GM18507 (cell line): ENCODE data around the gene CPLANE1.
A peak's percentile ranks its signal among the peaks of the same experiment; 100 is the strongest.

ENCODE experiments used
- DNase-seq: peaks from one replicate; pipeline ENCODE4 v3.0.0; 2011; ENCODE audit warnings: low read depth; ENCODE audit not compliant: insufficient read length; ENCODE audit errors: extremely low spot score
- FAIRE-seq: peaks from 2 replicates; lab custom pipeline; 2011; peaks lifted over from hg19 to GRCh38; lab: Jason Lieb, UNC

Gene CPLANE1

GRCh38 chr5:37211661-37212060, 37.5 kb downstream of the CPLANE1 start:
- FAIRE-seq: no peak
- DNase-seq: no peak

DNA sequence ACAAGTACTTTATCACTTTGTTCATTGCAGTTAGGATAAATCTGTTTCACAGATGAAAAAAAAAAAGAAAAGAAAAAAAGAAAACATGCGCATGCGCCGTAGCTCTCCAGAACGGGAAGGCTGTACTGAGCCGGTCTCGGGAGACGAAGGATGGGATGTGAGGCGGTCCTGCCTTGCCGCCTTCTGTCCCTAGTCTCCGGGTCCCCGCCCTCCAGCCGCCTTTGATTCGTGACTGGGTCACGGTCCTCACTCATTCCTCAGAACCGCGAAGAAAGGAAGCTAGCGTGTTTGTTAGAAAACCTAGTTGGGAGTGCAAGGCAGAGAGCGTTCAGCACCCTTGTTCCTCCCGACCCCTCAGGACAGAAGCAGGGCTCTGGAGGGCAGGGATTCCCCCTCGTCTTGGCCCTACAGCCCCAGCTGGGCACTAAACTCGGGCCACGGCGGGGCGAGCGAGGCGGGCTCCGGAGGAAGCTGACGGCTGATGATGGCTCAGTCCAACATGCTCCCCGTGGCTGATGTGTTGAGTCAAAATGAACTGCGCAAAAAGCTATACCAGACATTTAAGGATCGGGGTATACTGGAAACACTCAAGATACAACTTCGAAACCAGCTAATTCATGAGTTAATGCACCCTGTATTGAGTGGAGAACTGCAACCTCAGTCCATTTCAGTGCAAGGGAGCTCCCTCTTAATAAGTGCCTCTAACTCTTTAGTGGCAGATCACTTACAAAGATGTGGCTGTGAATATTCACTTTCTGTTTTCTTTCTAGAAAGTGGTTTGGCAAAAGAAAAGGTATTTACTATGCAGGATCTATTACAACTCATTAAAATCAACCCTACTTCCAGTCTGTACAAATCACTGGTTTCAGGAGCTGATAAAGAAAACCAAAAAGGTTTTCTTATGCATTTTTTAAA, 40.0 kb downstream of the CPLANE1 start:
- DNase-seq (no peak), FAIRE-seq (no peak)

- FAIRE-seq: peak; percentile 39
Measured at GRCh38 chr5:37207802-37208201, 41.4 kb downstream of the CPLANE1 start.

GRCh38 chr5:37206736-37207135, 42.4 kb downstream of the CPLANE1 start:
- FAIRE-seq (no peak), DNase-seq (no peak)

More at GRCh38 chr5:37207802-37208201, 41.4 kb downstream of the CPLANE1 start:
- no peak for DNase-seq

DNA sequence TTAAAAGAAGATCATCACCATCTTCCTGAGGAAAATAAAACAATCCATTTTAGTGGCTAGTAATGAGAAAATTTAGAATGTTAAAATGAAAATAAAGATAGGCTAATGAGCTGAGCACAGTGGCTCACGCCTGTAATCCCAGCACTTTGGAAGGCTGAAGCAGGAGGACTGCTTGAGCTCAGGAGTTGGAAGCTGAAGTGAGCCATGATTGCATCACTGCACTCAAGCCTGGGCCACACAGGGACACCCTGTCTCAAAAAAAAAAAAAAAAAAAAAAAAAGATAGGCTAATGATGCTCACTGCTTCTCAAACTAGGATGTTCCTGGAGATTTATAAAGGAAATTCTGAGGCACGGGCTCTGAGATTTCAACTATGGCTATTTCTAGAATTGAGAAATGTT, 50.3 kb downstream of the CPLANE1 start:
- FAIRE-seq (no peak), DNase-seq (no peak)

DNA sequence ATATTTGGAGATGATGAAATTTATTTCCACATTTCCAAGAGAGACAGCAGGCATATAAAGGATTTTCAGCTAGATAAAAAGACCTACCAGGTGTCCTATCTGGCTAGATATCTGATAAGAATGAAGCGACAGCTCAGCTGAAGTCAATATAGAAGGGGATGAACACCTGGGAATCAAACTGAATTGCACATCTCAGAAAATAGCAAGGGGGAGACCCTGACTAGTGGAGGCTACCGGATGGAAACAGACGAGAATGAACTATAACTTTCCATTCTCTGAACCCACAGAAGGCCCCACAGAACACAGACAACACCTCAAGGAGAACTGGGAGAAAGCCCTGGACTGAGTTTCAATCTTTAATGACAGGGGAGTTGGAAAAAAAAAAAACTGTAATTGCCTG, 51.1 kb downstream of the CPLANE1 start:
- no peak for DNase-seq

GRCh38 chr5:37197340-37198050, 51.7 kb downstream of the CPLANE1 start:
- peak; percentile 15 for DNase-seq

More for the DNA sequence above, 51.1 kb downstream of the CPLANE1 start:
- no peak for FAIRE-seq

DNA sequence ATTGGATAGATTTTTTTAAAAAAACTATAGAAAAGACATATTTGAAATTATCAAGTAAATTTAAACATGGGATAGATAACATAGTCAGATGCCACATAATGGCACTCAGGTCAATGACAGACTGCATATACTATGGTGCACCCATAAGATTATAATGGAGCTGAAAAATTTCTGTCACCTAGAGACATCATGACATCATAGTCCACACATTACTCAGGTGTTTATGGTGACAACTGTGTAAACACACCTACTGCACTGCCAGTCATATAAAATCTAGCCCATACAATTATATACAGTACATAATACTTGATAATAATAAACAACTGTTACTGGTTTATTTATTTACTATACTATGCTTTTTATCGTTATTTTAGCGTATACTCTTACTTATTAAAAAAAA, 58.6 kb downstream of the CPLANE1 start:
- DNase-seq (no peak), FAIRE-seq (no peak)

More at GRCh38 chr5:37197340-37198050, 51.7 kb downstream of the CPLANE1 start:
- peak; percentile 87 for FAIRE-seq

- FAIRE-seq: no peak
- DNase-seq: no peak
Measured at GRCh38 chr5:37189355-37189754, 59.8 kb downstream of the CPLANE1 start.

- no peak for FAIRE-seq
- no peak for DNase-seq
Measured at GRCh38 chr5:37187465-37187977, 61.7 kb downstream of the CPLANE1 start.

- DNase-seq (peak; percentile 23), FAIRE-seq (peak; percentile 79)
Measured at GRCh38 chr5:37184748-37185364, 64.3 kb downstream of the CPLANE1 start.

GRCh38 chr5:37182667-37183066, 66.5 kb downstream of the CPLANE1 start:
- DNase-seq (no peak), FAIRE-seq (no peak)

DNA sequence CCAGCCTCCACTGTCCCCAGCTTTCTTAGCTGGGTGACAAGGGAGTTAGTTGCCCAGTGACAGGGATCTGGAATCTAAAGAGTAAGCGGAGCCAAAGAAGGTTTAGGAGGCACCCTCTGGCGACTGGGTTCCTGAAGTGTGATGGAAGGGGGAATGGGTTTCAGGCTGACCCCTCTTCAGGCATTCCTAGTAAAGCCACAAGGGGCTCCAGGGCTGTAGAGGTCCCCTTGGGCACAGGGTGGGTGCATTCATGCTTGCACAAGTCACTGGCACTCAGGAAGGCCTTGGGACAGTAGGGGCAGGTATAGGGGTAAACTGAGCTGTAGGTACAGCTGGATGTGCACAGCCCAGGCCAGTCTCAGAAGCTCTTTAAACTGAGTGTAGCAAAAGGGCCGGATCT, 74.2 kb downstream of the CPLANE1 start:
- DNase-seq (no peak), FAIRE-seq (no peak)

DNA sequence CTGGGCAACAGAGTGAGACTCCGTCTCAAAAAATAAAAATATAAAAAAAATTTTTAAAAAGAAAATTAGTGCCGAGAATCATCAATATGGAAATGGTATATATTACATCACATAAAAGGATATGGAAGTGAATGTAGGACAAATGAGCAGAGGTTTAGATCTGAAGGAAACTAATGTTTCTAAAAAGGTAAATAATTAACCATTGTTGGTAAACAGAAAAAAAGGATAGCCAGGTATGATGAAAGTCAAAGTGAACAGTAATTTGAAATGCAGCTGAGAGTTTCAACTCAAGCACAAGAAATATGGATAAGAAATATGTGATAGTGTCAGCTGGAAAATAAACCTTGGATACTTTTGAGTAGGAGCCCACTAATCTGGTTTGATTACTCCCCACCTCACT, 76.2 kb downstream of the CPLANE1 start:
- FAIRE-seq (no peak), DNase-seq (no peak)

GRCh38 chr5:37170856-37171255, 78.3 kb downstream of the CPLANE1 start:
- no peak for FAIRE-seq
- DNase-seq: no peak

DNA sequence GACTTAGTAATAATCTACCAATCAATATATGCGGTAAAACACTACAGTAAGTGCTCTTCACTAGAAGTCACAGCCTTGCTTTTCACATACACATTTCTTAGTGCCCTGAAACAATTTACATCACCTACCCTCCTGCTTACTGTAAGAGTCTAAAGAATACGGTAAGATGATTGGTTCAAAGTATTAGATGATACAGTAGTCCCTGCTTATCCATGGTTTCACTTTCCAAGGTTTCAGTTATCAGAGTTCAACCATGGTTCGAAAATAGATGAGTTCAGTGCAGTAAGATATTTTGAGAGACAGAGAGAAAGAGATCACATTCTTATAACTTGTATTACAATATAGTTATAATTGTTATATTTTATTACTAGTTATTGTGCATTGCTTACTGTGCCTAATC, 83.0 kb downstream of the CPLANE1 start:
- FAIRE-seq (no peak), DNase-seq (no peak)

- FAIRE-seq (no peak), DNase-seq (no peak)
Measured at GRCh38 chr5:37165761-37166160, 83.4 kb downstream of the CPLANE1 start.

DNA sequence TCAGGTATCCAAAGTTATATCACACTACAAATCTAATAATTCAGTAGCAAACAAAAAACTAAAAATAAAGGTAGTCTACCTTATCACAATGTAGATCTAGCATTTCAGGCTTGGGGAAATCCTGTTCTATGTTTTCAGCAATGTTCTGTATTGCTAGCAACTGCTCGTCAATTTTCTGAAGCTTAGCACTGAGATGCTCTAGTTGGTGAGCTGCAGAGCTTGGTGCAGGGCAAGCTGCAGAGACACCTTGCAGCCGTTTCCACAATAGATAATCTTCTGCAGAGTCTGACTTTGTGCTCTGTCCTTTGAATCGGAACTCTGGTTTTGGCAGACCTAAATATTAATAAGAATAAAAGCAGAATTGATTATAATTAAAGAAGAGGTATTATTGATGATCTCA, 95.5 kb downstream of the CPLANE1 start:
- FAIRE-seq (no peak), DNase-seq (no peak)

- DNase-seq (no peak), FAIRE-seq (no peak)
Measured at GRCh38 chr5:37146896-37147295, 102.3 kb downstream of the CPLANE1 start.

DNA sequence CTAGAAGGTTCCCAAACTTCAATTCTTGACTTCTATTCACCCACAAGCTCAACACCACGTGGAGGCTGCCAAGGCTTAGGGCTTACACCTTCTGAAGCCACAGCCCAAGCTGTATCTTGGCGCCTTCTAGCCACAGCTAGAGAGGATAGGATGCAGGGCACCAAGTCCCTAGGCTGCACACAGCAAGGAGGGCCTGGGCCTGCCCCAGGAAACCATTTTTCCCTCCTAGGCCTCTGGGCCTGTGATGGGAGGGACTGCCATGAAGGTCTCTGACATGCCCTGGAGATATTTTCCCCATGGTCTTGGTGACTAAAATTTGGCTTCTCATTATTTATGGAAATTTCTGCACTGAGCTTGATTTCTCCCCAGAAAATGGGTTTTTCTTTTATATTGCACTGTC, 112.5 kb downstream of the CPLANE1 start:
- no peak for DNase-seq

More for the DNA sequence above, 112.5 kb downstream of the CPLANE1 start:
- FAIRE-seq: no peak
